Caco-2 (cell line): ENCODE measurements around the gene NASP. TPM values are rescaled to one million over a fixed set of nuclear protein-coding genes. Genes with fewer than 3 reads are reported as not detected.

ENCODE experiments used
- BruUV-seq: library from RNA; stranded (reverse); fragments of 400-500 nt; replicated peaks from 2 replicates; lab custom pipeline; 2021; lab: Mats Ljungman, UMichigan
- CTCF ChIA-PET: fragments of 300-600 bp; sonication (Branson Sonifier 250); formaldehyde crosslinking; loops from one replicate; lab custom pipeline; 2022; ENCODE audit warnings: antibody characterized with exemption; lab: Charles Lee
- POLR2A ChIA-PET: fragments of 300-600 bp; sonication (Branson Sonifier 250); formaldehyde crosslinking; loops from one replicate; lab custom pipeline; 2022; ENCODE audit warnings: antibody characterized with exemption; lab: Charles Lee
- DNase-seq, 2 experiments: peaks; one replicate each; pipeline versions ENCODE4 v3.0.0 to v3.0.0-alpha.2; 2020 to 2022
- H3K27me3 ChIP-seq: replicated peaks from 2 replicates; pipeline ENCODE4 v1.6.0; 2011; ENCODE audit warnings: low read length; ENCODE audit not compliant: control insufficient read depth, insufficient read depth
- H3K36me3 ChIP-seq: 2 replicates; pipeline ENCODE4 v1.5.1; 2011; ENCODE audit warnings: low read length; ENCODE audit not compliant: control insufficient read depth, insufficient read depth
- H3K4me1 ChIP-seq: fragments of 250-450 bp; sonication (Bioruptor Pico); 2 replicates; pipeline ENCODE4 v1.5.1; 2020; ENCODE audit warnings: mild to moderate bottlenecking
- H3K4me3 ChIP-seq: 2 replicates; pipeline ENCODE4 v1.5.1; 2011; ENCODE audit warnings: low read depth, mild to moderate bottlenecking, control low read depth, low read length
- H3K9me3 ChIP-seq: fragments of 250-450 bp; sonication (Bioruptor Pico); 2 replicates; pipeline ENCODE4 v1.5.1; 2020; ENCODE audit warnings: mild to moderate bottlenecking, moderate library complexity
- H3K27ac Mint-ChIP-seq: one replicate; pipeline ENCODE4 v1.8.0; 2022; ENCODE audit warnings: mixed read lengths; ENCODE audit not compliant: unreplicated experiment
- H3K27me3 Mint-ChIP-seq: one replicate; pipeline ENCODE4 v1.8.0; 2022; ENCODE audit warnings: mixed read lengths; ENCODE audit not compliant: insufficient read depth, unreplicated experiment
- H3K36me3 Mint-ChIP-seq: one replicate; pipeline ENCODE4 v1.8.0; 2022; ENCODE audit warnings: mild to moderate bottlenecking, mixed read lengths; ENCODE audit not compliant: insufficient read depth, unreplicated experiment
- H3K4me1 Mint-ChIP-seq: one replicate; pipeline ENCODE4 v1.8.0; 2022; ENCODE audit warnings: low read depth, mixed read lengths; ENCODE audit not compliant: unreplicated experiment
- H3K4me3 Mint-ChIP-seq: one replicate; pipeline ENCODE4 v1.8.0; 2022; ENCODE audit warnings: mild to moderate bottlenecking, moderate library complexity, mixed read lengths; ENCODE audit not compliant: unreplicated experiment
- H3K9me3 Mint-ChIP-seq: one replicate; pipeline ENCODE4 v1.8.0; 2022; ENCODE audit warnings: mixed read lengths; ENCODE audit not compliant: unreplicated experiment
- intact Hi-C: fragments of 100-400 bp; cut with micrococcal nuclease; formaldehyde crosslinking; loops from one replicate; pipeline ENCODE4 v1.10.0; 2022; ENCODE audit not compliant: unreplicated experiment
- total RNA-seq: library from RNA; stranded (reverse); gene quantifications from 2 replicates; pipeline ENCODE4 v1.2.3, GENCODE V29; 2022
- TF ChIP-seq, protein P1 (sequence below), 2 experiments: fragments of 200-600 bp in 1 of 2; IDR thresholded peaks; 1 replicate in 1 of 2; 2 replicates in 1 of 2; pipeline versions ENCODE4 v1.5.1 to v1.8.0; 2011 to 2022; ENCODE audit warnings: antibody characterized with exemption in 1 of 2, control low read depth in 1 of 2, inconsistent platforms in 1 of 2, low read depth in 1 of 2, low read length in 1 of 2, mild to moderate bottlenecking in 1 of 2, moderate library complexity in 1 of 2; ENCODE audit not compliant: insufficient read depth in 1 of 2, severe bottlenecking in 1 of 2, unreplicated experiment in 1 of 2

The NASP gene
- total RNA-seq, 1 experiment from 2014 or later: 183 TPM

DNA sequence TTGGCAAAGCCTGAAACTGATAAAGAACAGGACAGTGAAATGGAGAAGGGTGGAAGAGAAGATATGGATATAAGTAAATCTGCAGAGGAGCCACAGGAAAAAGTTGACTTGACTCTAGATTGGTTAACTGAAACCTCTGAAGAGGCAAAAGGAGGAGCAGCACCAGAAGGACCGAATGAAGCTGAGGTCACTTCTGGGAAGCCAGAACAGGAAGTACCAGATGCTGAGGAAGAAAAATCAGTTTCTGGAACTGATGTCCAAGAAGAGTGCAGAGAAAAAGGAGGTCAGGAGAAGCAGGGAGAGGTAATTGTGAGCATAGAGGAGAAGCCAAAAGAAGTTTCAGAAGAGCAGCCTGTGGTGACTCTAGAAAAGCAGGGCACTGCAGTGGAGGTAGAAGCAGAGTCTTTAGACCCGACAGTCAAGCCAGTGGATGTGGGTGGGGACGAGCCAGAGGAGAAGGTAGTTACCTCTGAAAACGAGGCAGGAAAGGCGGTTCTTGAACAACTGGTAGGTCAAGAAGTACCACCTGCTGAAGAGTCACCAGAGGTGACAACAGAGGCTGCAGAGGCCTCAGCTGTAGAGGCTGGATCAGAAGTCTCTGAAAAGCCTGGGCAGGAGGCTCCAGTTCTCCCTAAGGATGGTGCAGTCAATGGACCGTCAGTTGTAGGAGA lies 23.7 kb downstream of the NASP start:
- TF ChIP-seq, protein P1, sequence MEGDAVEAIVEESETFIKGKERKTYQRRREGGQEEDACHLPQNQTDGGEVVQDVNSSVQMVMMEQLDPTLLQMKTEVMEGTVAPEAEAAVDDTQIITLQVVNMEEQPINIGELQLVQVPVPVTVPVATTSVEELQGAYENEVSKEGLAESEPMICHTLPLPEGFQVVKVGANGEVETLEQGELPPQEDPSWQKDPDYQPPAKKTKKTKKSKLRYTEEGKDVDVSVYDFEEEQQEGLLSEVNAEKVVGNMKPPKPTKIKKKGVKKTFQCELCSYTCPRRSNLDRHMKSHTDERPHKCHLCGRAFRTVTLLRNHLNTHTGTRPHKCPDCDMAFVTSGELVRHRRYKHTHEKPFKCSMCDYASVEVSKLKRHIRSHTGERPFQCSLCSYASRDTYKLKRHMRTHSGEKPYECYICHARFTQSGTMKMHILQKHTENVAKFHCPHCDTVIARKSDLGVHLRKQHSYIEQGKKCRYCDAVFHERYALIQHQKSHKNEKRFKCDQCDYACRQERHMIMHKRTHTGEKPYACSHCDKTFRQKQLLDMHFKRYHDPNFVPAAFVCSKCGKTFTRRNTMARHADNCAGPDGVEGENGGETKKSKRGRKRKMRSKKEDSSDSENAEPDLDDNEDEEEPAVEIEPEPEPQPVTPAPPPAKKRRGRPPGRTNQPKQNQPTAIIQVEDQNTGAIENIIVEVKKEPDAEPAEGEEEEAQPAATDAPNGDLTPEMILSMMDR (IDR thresholded peaks at IDR 0.05; ENCODE audit: insufficient read depth in 1 of 2, low read depth in 1 of 2, low read length in 1 of 2, severe bottlenecking in 1 of 2, unreplicated experiment in 1 of 2): no peak
- H3K4me1 ChIP-seq: no peaks in the 10 kb centered on the region
- Mint-ChIP-seq H3K36me3 (peaks cover 76% of the 10 kb centered on the region), H3K4me1 (no peaks in the 10 kb centered on the region), H3K27ac (peak overlapping the region; percentile 17), H3K9me3 (no peaks in the 10 kb centered on the region), H3K4me3 (no peak overlapping the region), H3K27me3 (no peaks in the 10 kb centered on the region)
- intact Hi-C loops: no loop called here
- no peaks in the 10 kb centered on the region for H3K9me3 ChIP-seq
- no peak for DNase-seq
- H3K27me3 ChIP-seq: no peaks in the 10 kb centered on the region
- H3K36me3 ChIP-seq: peaks cover 2% of the 10 kb centered on the region; the same call in 1 of the 2 replicates
- H3K4me3 ChIP-seq: no peak overlapping the region
- ChIA-PET CTCF (no interaction called here), POLR2A (no interaction called here)
- BruUV-seq: TSS peak; percentile 91

DNA sequence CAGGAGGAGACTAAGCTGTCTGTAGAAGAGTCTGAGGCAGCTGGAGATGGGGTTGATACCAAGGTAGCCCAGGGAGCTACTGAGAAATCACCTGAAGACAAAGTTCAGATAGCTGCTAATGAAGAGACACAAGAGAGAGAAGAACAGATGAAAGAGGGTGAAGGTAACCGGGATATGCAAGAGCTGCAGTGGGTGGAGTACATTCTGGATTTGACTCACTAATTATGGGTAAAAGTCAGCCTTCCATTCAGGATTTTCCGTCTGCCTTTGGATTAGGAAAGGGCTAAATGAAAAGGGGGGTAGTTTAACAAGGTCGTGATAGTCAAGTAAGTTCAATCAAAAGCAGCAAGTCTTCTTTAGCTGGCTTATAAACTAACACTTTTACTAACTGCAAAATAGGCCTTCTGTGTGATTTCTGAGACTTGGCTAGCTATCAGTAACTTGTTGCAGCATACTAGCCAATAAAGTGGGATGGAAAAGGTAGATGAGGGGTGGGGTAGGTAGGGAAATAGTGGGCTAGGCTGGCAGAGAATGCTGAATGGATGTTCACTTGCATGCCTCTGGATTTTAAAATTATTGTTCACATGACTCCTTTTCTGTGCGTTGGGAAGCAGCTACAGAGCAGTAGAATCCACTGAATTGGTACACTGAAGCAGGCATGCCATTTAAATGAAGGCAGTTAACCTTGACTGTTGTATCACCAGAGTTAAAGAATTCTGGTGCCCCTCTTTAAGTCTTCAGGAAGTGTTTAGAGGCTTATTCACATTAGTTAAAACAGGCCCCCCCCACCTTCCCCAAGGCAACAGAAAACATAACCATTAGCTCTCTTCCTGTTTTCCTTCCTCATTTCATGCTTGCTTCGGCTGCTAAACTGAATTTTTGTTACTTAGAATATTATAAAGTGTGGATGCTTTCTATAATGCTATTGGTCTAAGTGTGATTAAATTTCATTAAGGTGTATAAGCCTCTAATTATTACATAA lies 24.6 kb downstream of the NASP start:
- POLR2A ChIA-PET: no interaction called here
- TF ChIP-seq, protein P1 (IDR thresholded peaks at IDR 0.05; ENCODE audit: insufficient read depth in 1 of 2, low read depth in 1 of 2, low read length in 1 of 2, severe bottlenecking in 1 of 2, unreplicated experiment in 1 of 2): no peak
- H3K27me3 Mint-ChIP-seq: no peaks in the 10 kb centered on the region
- CTCF ChIA-PET: no interaction called here
- H3K4me1 Mint-ChIP-seq: no peaks in the 10 kb centered on the region
- DNase-seq: no peak
- intact Hi-C loops: no loop called here
- Histone ChIP-seq H3K9me3 (no peaks in the 10 kb centered on the region), H3K4me1 (no peaks in the 10 kb centered on the region), H3K36me3 (peaks cover 2% of the 10 kb centered on the region; the same call in 1 of the 2 replicates), H3K27me3 (no peaks in the 10 kb centered on the region), H3K4me3 (no peak overlapping the region)
- H3K4me3 Mint-ChIP-seq: no peak overlapping the region
- no peak overlapping the region for H3K27ac Mint-ChIP-seq
- peaks cover 79% of the 10 kb centered on the region for H3K36me3 Mint-ChIP-seq
- no TSS peak for BruUV-seq
- no peaks in the 10 kb centered on the region for H3K9me3 Mint-ChIP-seq

DNA sequence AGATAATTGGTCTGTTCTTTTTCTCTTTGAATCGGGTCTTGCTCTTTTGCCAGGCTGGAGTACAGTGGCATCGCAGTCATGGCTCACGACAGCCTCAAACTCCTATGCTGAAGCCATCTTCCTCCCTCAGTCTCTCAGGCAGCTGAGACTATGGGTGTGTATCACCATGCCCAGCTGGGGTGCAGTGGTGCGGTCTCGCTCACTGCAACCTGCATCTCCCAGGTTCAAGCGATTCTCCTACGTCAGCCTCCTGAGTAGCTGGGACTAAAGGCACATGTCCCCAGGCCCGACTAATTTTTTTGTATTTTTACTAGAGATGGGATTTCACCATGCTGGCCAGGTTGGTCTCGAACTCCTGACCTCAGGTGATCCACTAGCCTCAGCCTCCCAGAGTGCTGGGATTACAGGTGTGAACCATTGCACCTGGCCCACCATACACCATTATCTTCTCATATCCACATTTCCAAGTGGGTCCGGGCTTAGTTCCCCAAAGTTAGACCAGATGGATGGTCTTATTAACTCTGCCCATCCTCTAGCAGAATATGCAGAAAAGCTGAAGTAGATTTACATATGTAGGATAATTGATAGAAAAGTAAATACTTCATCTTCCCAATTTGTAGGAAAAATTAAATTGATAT lies 26.9 kb downstream of the NASP start:
- Histone ChIP-seq H3K9me3 (no peaks in the 10 kb centered on the region), H3K4me1 (no peaks in the 10 kb centered on the region), H3K4me3 (no peak overlapping the region), H3K36me3 (peaks cover 2% of the 10 kb centered on the region; the same call in 1 of the 2 replicates), H3K27me3 (no peaks in the 10 kb centered on the region)
- Mint-ChIP-seq H3K27me3 (no peaks in the 10 kb centered on the region), H3K27ac (no peak overlapping the region), H3K9me3 (no peaks in the 10 kb centered on the region), H3K4me1 (no peaks in the 10 kb centered on the region), H3K4me3 (no peak overlapping the region), H3K36me3 (peaks cover 89% of the 10 kb centered on the region)
- DNase-seq: no peak
- TF ChIP-seq, protein P1 (IDR thresholded peaks at IDR 0.05; ENCODE audit: insufficient read depth in 1 of 2, low read depth in 1 of 2, low read length in 1 of 2, severe bottlenecking in 1 of 2, unreplicated experiment in 1 of 2): no peak
- ChIA-PET POLR2A (no interaction called here), CTCF (no interaction called here)
- no TSS peak for BruUV-seq
- intact Hi-C loops: no loop called here
